ENCODE data around the gene ING4. TPM values are rescaled to one million over a fixed set of nuclear protein-coding genes. Genes with fewer than 3 reads are reported as not detected.

Gene ING4
- total RNA-seq, 1 experiment from 2014 or later, result 23.0 TPM

GRCh38 chr12:6635375-6635855, 27.5 kb downstream of the ING4 start:
- Mint-ChIP-seq H3K27me3 (ENCODE audit: low read depth) (peaks cover 3% of the 10 kb centered on the region), H3K36me3 (no peaks in the 10 kb centered on the region), H3K4me3 (no peak overlapping the region), H3K27ac (no peak overlapping the region), H3K9me3 (no peaks in the 10 kb centered on the region), H3K4me1 (peaks cover 19% of the 10 kb centered on the region)
- DNase-seq (ENCODE audit: low spot score) (no peak), ATAC-seq (no peak)
- POLR2A ChIA-PET, result interaction anchor here (0.8 kb wide), 1 partner anchor 9 kb away, joined by 4 read pairs; no protein-coding TSS in a partner anchor
- CTCF ChIA-PET, result interaction anchor here (0.5 to 2.7 kb wide), 13 partner anchors 9 to 237 kb away, joined by 3 to 19 read pairs (median 3); partner anchors contain the start of genes ACRBP and ZNF384
- TF ChIP-seq, protein P1, sequence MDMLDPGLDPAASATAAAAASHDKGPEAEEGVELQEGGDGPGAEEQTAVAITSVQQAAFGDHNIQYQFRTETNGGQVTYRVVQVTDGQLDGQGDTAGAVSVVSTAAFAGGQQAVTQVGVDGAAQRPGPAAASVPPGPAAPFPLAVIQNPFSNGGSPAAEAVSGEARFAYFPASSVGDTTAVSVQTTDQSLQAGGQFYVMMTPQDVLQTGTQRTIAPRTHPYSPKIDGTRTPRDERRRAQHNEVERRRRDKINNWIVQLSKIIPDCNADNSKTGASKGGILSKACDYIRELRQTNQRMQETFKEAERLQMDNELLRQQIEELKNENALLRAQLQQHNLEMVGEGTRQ (CRISPR knock-in tag; IDR thresholded peaks at IDR 0.05), result no peak
- TF ChIP-seq CREM (CRISPR knock-in tag; IDR thresholded peaks at IDR 0.05) (no peak), KAT7 (CRISPR knock-in tag; IDR thresholded peaks at IDR 0.05; ENCODE audit: borderline replicate concordance) (no peak), ZNF263 (CRISPR knock-in tag; IDR thresholded peaks at IDR 0.05; ENCODE audit: low read depth) (peak; percentile 56), AR (CRISPR knock-in tag; IDR thresholded peaks at IDR 0.05) (no peak), TEAD1 (CRISPR knock-in tag; IDR thresholded peaks at IDR 0.05) (no peak), FOXK1 (CRISPR knock-in tag; IDR thresholded peaks at IDR 0.05) (no peak)

- TF ChIP-seq SMAD3 (CRISPR knock-in tag; IDR thresholded peaks at IDR 0.05; ENCODE audit: borderline replicate concordance) (no peak), AFF4 (CRISPR knock-in tag; IDR thresholded peaks at IDR 0.05; ENCODE audit: borderline replicate concordance) (no peak), GRHL2 (CRISPR knock-in tag; IDR thresholded peaks at IDR 0.05; ENCODE audit: insufficient replicate concordance, severe bottlenecking) (no peak), RORB (CRISPR knock-in tag; IDR thresholded peaks at IDR 0.05) (no peak)
- H3K27ac Mint-ChIP-seq, result 0 out of 2 replicates have a peak overlapping the region, but pooled peaks have one; percentile 76
- no peaks in the 10 kb centered on the region for H3K9me3 Mint-ChIP-seq
- POLR2A ChIA-PET, result no interaction called here
- no peak; the same call in 1 of the 2 replicates for ATAC-seq
- H3K4me1 Mint-ChIP-seq, result peaks cover 19% of the 10 kb centered on the region
- peaks cover 3% of the 10 kb centered on the region for H3K27me3 Mint-ChIP-seq (ENCODE audit: low read depth)
- DNase-seq (ENCODE audit: low spot score), result no peak
- no peaks in the 10 kb centered on the region for H3K36me3 Mint-ChIP-seq
- no peak overlapping the region for H3K4me3 Mint-ChIP-seq
- CTCF ChIA-PET, result interaction anchor here (1.5 to 4.3 kb wide), 2 partner anchors 12 to 20 kb away, joined by 3 to 25 read pairs; no protein-coding TSS in a partner anchor
Measured at GRCh38 chr12:6632026-6632983, 30.6 kb downstream of the ING4 start.

- CTCF ChIA-PET, result interaction anchor here (1.5 to 4.3 kb wide), 2 partner anchors 11 to 21 kb away, joined by 3 to 25 read pairs; no protein-coding TSS in a partner anchor
- Mint-ChIP-seq H3K36me3 (no peaks in the 10 kb centered on the region), H3K27me3 (ENCODE audit: low read depth) (peaks cover 3% of the 10 kb centered on the region), H3K9me3 (no peaks in the 10 kb centered on the region), H3K27ac (no peak overlapping the region), H3K4me3 (no peak overlapping the region), H3K4me1 (peaks cover 19% of the 10 kb centered on the region)
- POLR2A ChIA-PET, result no interaction called here
- ATAC-seq (no peak), DNase-seq (ENCODE audit: low spot score) (no peak)
- no peak for TF ChIP-seq JAZF1 (CRISPR knock-in tag; IDR thresholded peaks at IDR 0.05)
- no peak for TF ChIP-seq SOX15 (CRISPR knock-in tag; IDR thresholded peaks at IDR 0.05)
- no peak for TF ChIP-seq TEAD4 (CRISPR knock-in tag; IDR thresholded peaks at IDR 0.05)
- TF ChIP-seq GABPB1 (CRISPR knock-in tag; IDR thresholded peaks at IDR 0.05), result no peak
- no peak for TF ChIP-seq FOXK1 (CRISPR knock-in tag; IDR thresholded peaks at IDR 0.05)
- no peak for TF ChIP-seq ZSCAN18 (CRISPR knock-in tag; IDR thresholded peaks at IDR 0.05)
- TF ChIP-seq ZNF263 (CRISPR knock-in tag; IDR thresholded peaks at IDR 0.05; ENCODE audit: low read depth), result no peak
- TF ChIP-seq IRF2 (CRISPR knock-in tag; IDR thresholded peaks at IDR 0.05; ENCODE audit: borderline replicate concordance, low read depth), result no peak
- TF ChIP-seq, protein P2, sequence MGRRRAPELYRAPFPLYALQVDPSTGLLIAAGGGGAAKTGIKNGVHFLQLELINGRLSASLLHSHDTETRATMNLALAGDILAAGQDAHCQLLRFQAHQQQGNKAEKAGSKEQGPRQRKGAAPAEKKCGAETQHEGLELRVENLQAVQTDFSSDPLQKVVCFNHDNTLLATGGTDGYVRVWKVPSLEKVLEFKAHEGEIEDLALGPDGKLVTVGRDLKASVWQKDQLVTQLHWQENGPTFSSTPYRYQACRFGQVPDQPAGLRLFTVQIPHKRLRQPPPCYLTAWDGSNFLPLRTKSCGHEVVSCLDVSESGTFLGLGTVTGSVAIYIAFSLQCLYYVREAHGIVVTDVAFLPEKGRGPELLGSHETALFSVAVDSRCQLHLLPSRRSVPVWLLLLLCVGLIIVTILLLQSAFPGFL (CRISPR knock-in tag; IDR thresholded peaks at IDR 0.05; ENCODE audit: borderline replicate concordance), result no peak
- TF ChIP-seq MXD4 (CRISPR knock-in tag; IDR thresholded peaks at IDR 0.05; ENCODE audit: borderline replicate concordance), result no peak
- no peak for TF ChIP-seq HMGA2 (CRISPR knock-in tag; IDR thresholded peaks at IDR 0.05)
Measured at GRCh38 chr12:6631549-6631961, 31.4 kb downstream of the ING4 start.
